COLO668 (cell line): ENCODE results near the gene RFT1.
"Not testable (repeated sequence)": the region's sequence is repeated elsewhere in the genome, so short reads cannot be mapped to it uniquely, and the experiment has no call there.

ENCODE experiments used
- DNase-seq: peaks from one replicate; lab custom pipeline; 2025; ENCODE audit not compliant: unreplicated experiment; lab: John Stamatoyannopoulos, UW

RFT1 gene

GRCh38 chr3:53072653-53073552 lies 57.3 kb downstream of the RFT1 start:
- peak; percentile 81 for DNase-seq

DNA sequence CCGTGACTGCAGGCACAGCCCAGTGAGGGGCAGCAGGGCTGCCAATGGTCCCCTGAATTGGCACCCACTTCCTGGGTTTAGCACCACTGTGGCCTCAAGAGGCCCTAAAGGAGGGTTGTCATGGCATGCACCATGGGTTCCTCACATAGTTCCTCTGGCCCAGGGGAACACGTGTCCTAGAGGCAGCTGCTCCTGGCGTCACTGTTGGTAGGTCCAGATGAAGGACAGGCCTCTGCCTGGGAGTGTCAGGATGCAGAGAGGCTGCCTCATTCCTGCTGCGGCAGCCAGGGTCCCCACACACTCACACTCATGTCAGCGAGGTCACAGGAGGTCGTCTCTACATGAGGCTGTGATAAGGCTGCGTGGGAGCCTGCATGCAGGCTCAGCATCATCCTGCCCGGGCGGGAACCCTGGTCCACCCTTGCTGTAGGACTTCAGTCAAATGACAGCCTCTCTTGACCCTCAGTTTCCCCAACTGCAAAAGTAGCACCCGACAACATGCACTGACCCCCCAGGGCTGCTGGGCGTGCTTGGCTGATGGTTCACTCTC lies 58.3 kb downstream of the RFT1 start:
- no peak for DNase-seq

GRCh38 chr3:53069422-53070068 lies 60.7 kb downstream of the RFT1 start:
- no peak for DNase-seq

DNA sequence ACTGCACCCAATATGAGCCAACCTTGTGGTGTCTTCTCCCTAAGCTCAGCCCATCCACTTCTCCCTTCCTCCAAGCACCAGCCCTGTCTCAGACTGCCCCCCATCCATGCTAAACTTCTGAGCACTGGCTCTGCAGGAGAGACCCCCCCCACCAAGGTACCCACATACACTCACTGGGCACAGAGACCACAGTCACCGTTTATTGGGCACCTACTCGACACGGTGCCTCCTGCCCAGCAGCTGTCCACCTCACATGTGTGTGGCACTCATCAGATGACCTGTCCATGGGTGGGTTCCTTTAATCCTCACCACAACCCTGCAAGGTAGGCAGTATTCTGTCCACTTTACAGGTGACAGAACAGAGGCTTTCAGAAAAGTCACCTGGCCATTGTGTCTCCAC lies 62.1 kb downstream of the RFT1 start:
- DNase-seq: no peak

DNA sequence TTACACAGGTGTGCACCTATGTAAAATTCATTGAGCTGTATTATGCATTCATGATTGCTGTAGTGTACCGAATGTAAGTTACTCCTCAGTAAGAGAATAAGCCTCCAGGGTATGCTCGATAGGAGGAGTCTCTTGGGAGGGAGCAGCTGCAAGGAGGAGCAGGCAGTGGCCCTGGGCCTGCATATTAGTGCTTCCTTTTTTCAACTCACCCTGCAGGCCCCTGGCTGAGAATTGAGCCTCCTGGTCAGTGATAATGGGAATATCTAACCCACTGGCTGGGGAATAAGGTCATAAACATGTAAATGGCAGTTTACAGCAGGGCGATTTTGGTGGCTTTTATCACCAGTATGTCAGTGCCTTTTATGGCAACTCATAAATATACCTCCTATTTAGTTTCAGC lies 62.7 kb downstream of the RFT1 start:
- DNase-seq: no peak

DNA sequence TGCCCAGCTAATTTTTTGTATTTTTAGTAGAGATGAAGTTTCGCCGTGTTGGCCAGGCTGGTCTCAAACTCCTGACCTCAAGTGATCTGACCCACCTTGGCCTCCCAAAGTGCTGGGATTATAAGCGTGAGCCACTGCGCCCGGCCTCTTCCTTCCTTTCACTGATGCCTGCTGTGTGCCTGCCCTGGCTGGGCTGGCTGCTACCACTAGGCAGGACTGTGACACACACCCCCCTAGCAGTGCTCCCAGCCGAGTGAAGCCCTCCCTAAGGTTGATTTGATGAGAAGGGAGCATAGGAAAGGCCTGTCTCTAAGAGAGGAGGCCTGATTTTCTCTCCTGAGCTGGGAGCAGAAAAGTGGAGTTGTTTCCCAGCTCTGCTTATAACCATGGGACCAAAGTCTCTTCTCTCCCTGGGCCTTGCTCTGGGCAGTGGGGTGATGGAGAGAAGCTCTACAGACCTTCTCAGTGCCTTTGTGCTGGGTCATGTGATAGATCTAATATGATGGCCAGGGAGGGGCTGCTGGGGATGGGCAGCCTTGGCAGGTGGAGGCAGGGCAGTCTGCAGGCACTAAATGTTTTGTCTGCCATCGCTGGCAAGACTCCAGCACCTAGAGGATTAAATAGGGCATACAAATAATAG lies 64.3 kb downstream of the RFT1 start:
- peak; percentile 27 for DNase-seq

GRCh38 chr3:53062905-53063304 lies 67.3 kb downstream of the RFT1 start:
- DNase-seq: no peak

DNA sequence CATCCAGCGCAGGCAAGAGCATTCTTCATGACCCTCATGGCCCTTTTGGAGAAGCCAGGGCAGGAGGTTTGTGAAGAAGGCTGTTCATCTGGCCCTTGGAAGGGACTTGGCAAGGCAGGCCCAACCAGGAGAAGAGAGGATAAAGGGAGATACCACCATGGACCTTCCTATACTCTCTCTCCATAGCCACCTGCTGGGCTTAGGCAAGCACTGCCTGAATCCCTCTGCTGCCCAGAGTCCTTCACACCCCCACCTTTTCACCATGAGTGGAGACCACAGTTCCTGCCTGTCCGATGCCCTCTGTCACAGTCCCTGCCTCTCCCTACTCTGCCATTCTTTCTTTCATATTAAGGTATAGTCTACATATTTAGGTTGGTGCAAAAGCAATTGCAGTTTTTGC lies 73.8 kb downstream of the RFT1 start:
- DNase-seq: peak; percentile 9

DNA sequence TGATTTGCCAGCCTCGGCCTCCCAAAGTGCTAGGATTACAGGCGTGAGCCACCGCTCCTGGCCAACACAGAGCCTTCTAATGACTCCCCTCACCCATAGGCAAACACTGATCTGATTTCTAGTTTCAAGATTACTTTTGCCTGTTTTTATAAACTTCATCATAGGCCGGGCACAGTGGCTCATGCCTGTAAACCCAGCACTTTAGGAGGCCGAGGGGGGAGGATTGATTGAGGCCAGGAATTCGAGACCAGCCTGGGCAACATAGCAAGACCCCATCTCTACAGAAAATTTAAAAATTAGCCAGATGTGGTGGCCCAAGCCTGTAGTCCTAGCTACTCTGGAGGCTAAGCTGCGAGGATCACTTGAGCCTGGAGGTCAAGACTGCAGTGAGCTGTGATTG lies 76.0 kb downstream of the RFT1 start:
- DNase-seq: not testable (repeated sequence)

- DNase-seq: peak; percentile 48
These were observed 78.3 kb downstream of the RFT1 start for GRCh38 chr3:53051929-53052328.

- no peak for DNase-seq
These were observed 80.2 kb downstream of the RFT1 start for GRCh38 chr3:53049987-53050386.

GRCh38 chr3:53046171-53047170 lies 83.8 kb downstream of the RFT1 start:
- peak; percentile 57 for DNase-seq

GRCh38 chr3:53045518-53046170 lies 84.6 kb downstream of the RFT1 start, which contains the start of gene SFMBT1:
Gene SFMBT1 (minus strand): TSS chr3:53046073. CDS start chr3:52969128, 76,945 bp downstream.
- DNase-seq: peak; percentile 75

GRCh38 chr3:53044711-53045517 lies 85.3 kb downstream of the RFT1 start:
- peak; percentile 67 for DNase-seq

DNA sequence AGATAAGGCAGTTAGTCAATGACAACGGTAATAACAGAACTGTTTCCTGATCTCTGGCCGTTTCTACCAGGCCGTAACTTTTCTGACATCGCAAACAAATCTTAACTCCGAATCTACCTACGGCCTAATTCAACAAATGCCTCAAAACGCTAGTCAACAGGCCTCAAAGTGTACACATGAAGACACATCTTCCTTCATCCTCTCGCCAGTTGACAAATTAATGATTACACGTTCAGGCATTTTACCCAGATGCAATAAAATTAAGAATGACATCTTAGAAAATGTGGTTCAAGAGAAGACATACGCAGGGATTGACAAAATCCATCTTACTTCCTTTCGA lies 85.9 kb downstream of the RFT1 start:
- no peak for DNase-seq

DNA sequence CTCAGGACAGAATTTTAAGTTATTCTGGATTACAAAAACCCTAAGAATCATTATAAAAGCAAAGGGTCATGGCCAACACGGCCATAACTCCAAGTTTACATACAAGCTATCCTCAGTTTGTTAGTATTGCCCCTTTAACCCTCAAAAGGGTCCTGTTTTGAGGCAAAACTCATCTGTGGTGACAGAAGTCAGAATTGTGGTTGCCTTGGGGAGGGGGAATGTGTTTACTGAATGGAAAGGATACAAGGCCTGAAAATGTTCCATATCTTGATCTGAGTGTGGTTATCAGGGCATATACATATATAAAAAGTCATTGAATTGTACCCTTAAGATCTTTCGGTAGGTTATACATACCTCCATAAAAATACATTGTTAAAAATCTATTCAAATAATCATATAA lies 86.5 kb downstream of the RFT1 start:
- DNase-seq: no peak

DNA sequence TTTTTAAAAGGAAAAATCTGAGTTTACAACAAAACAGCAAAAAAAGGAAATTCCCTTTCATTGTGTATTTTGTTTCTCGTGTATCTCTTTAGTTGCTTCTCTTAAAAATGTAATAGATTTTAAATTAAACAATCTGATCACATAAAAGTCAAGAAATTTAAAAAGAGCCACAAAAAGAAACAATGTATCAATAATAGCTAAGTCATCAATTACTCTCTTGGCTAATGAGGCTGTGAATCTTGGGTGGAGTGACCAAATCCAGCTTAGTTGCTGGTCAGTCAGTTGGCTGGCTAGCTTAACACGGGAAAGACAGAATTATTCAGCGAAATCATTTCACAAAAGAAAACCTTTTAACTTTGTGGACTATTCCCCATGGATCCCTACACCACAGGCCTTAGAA lies 87.6 kb downstream of the RFT1 start:
- DNase-seq: no peak

GRCh38 chr3:53040351-53040820 lies 89.8 kb downstream of the RFT1 start:
- DNase-seq: no peak

GRCh38 chr3:53039376-53039752 lies 90.9 kb downstream of the RFT1 start:
- no peak for DNase-seq
